ENCODE measurements around the gene ANKRD23. TPM values are rescaled to one million over a fixed set of nuclear protein-coding genes. Genes with fewer than 3 reads are reported as not detected.
"Not testable (repeated sequence)": the region's sequence is repeated elsewhere in the genome, so short reads cannot be mapped to it uniquely, and the experiment has no call there.

Gene ANKRD23
- total RNA-seq, 3 donors from 2014 or later (not counting 1 experiment from before 2014, with no cell fraction given) = 8.3 to 11.2 (median 10.1) TPM

GRCh38 chr2:96890252-96890651 is 46.4 kb upstream of the ANKRD23 start:
- H3K9me3 Mint-ChIP-seq = no peaks in the 10 kb centered on the region
- no peak for TF ChIP-seq CTCF (IDR thresholded peaks at IDR 0.05)
- DNase-seq (no peak), ATAC-seq (no peak)
- Histone ChIP-seq H3K27me3 (ENCODE audit: control insufficient read depth, insufficient read depth, low read length) (no peaks in the 10 kb centered on the region), H3K27ac (ENCODE audit: low read length) (no peak overlapping the region), H3K4me1 (ENCODE audit: control insufficient read depth, insufficient read depth, low read length) (peaks cover 39% of the 10 kb centered on the region), H3K9me3 (ENCODE audit: control insufficient read depth, insufficient read depth, low read length) (no peaks in the 10 kb centered on the region), H3K36me3 (ENCODE audit: control insufficient read depth, insufficient read depth, low read length) (no peaks in the 10 kb centered on the region), H3K4me3 (ENCODE audit: low read length) (no peak overlapping the region)
- intact Hi-C loops (cut with micrococcal nuclease) = no loop called here
- 96% methylated on average over 7 of the region's 7 CpGs for WGBS (ENCODE audit: insufficient coverage)
- no peak overlapping the region for H3K4me3 Mint-ChIP-seq
- no peaks in the 10 kb centered on the region for H3K36me3 Mint-ChIP-seq
- H3K27me3 Mint-ChIP-seq (ENCODE audit: low read depth in 2 of 2) = no peaks in the 10 kb centered on the region
- H3K27ac Mint-ChIP-seq = no peak overlapping the region
- H3K4me1 Mint-ChIP-seq = peaks cover 25 to 49% of the 10 kb centered on the region in 2 donors

- H3K36me3 ChIP-seq (ENCODE audit: control insufficient read depth, insufficient read depth, low read length); ATAC-seq; intact Hi-C loops (cut with micrococcal nuclease); H3K27ac ChIP-seq (ENCODE audit: low read length); H3K27me3 ChIP-seq (ENCODE audit: control insufficient read depth, insufficient read depth, low read length); H3K36me3 Mint-ChIP-seq; H3K4me3 Mint-ChIP-seq; H3K9me3 ChIP-seq (ENCODE audit: control insufficient read depth, insufficient read depth, low read length); H3K27me3 Mint-ChIP-seq (ENCODE audit: low read depth in 2 of 2); H3K9me3 Mint-ChIP-seq; H3K4me3 ChIP-seq (ENCODE audit: low read length); H3K27ac Mint-ChIP-seq; DNase-seq: not testable (repeated sequence)
- peaks cover 25 to 44% of the 10 kb centered on the region in 2 donors for H3K4me1 Mint-ChIP-seq
- 89% methylated on average over 3 of the region's 5 CpGs for WGBS (ENCODE audit: insufficient coverage)
- peaks cover 39% of the 10 kb centered on the region for H3K4me1 ChIP-seq (ENCODE audit: control insufficient read depth, insufficient read depth, low read length)
Observed at GRCh38 chr2:96889502-96889901, 45.7 kb upstream of the ANKRD23 start.

GRCh38 chr2:96888072-96889011 is 44.5 kb upstream of the ANKRD23 start:
- Mint-ChIP-seq H3K9me3 (no peaks in the 10 kb centered on the region), H3K36me3 (no peaks in the 10 kb centered on the region), H3K4me3 (no peak overlapping the region), H3K4me1 (peaks cover 25 to 44% of the 10 kb centered on the region in 2 donors), H3K27ac (peak overlapping the region in 1 of 2 donors; percentile 29), H3K27me3 (ENCODE audit: low read depth in 2 of 2) (no peaks in the 10 kb centered on the region)
- no peaks in the 10 kb centered on the region for H3K9me3 ChIP-seq (ENCODE audit: control insufficient read depth, insufficient read depth, low read length)
- H3K27ac ChIP-seq (ENCODE audit: low read length) = no peak overlapping the region
- intact Hi-C loops (cut with micrococcal nuclease) = no loop called here
- no peak for ATAC-seq
- WGBS (ENCODE audit: insufficient coverage) = 84% methylated on average over 12 of the region's 12 CpGs
- H3K36me3 ChIP-seq (ENCODE audit: control insufficient read depth, insufficient read depth, low read length) = no peaks in the 10 kb centered on the region
- no peak for DNase-seq
- no peak overlapping the region for H3K4me3 ChIP-seq (ENCODE audit: low read length)
- no peak for TF ChIP-seq CTCF (IDR thresholded peaks at IDR 0.05)
- peaks cover 39% of the 10 kb centered on the region for H3K4me1 ChIP-seq (ENCODE audit: control insufficient read depth, insufficient read depth, low read length)
- H3K27me3 ChIP-seq (ENCODE audit: control insufficient read depth, insufficient read depth, low read length) = no peaks in the 10 kb centered on the region

GRCh38 chr2:96887493-96888012 is 43.7 kb upstream of the ANKRD23 start:
- Histone ChIP-seq H3K9me3 (ENCODE audit: control insufficient read depth, insufficient read depth, low read length) (no peaks in the 10 kb centered on the region), H3K4me3 (ENCODE audit: low read length) (no peak overlapping the region), H3K27ac (ENCODE audit: low read length) (no peak overlapping the region), H3K4me1 (ENCODE audit: control insufficient read depth, insufficient read depth, low read length) (peaks cover 39% of the 10 kb centered on the region), H3K27me3 (ENCODE audit: control insufficient read depth, insufficient read depth, low read length) (no peaks in the 10 kb centered on the region), H3K36me3 (ENCODE audit: control insufficient read depth, insufficient read depth, low read length) (no peaks in the 10 kb centered on the region)
- 89% methylated on average over 18 of the region's 18 CpGs for WGBS (ENCODE audit: insufficient coverage)
- H3K27me3 Mint-ChIP-seq (ENCODE audit: low read depth in 2 of 2) = no peaks in the 10 kb centered on the region
- H3K4me3 Mint-ChIP-seq = no peak overlapping the region
- no peak for ATAC-seq
- intact Hi-C loops (cut with micrococcal nuclease) = no loop called here
- H3K4me1 Mint-ChIP-seq = peaks cover 18 to 36% of the 10 kb centered on the region in 2 donors
- no peaks in the 10 kb centered on the region for H3K9me3 Mint-ChIP-seq
- H3K27ac Mint-ChIP-seq = no peak overlapping the region
- H3K36me3 Mint-ChIP-seq = no peaks in the 10 kb centered on the region
- no peak for DNase-seq
- no peak for TF ChIP-seq CTCF (IDR thresholded peaks at IDR 0.05)

Data from natural killer cell (primary cell).